ENCODE measurements around the gene SLC9B2.
A peak's percentile ranks its signal among the peaks of the same experiment; 100 is the strongest.

The SLC9B2 gene, protein sequence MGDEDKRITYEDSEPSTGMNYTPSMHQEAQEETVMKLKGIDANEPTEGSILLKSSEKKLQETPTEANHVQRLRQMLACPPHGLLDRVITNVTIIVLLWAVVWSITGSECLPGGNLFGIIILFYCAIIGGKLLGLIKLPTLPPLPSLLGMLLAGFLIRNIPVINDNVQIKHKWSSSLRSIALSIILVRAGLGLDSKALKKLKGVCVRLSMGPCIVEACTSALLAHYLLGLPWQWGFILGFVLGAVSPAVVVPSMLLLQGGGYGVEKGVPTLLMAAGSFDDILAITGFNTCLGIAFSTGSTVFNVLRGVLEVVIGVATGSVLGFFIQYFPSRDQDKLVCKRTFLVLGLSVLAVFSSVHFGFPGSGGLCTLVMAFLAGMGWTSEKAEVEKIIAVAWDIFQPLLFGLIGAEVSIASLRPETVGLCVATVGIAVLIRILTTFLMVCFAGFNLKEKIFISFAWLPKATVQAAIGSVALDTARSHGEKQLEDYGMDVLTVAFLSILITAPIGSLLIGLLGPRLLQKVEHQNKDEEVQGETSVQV

DNA sequence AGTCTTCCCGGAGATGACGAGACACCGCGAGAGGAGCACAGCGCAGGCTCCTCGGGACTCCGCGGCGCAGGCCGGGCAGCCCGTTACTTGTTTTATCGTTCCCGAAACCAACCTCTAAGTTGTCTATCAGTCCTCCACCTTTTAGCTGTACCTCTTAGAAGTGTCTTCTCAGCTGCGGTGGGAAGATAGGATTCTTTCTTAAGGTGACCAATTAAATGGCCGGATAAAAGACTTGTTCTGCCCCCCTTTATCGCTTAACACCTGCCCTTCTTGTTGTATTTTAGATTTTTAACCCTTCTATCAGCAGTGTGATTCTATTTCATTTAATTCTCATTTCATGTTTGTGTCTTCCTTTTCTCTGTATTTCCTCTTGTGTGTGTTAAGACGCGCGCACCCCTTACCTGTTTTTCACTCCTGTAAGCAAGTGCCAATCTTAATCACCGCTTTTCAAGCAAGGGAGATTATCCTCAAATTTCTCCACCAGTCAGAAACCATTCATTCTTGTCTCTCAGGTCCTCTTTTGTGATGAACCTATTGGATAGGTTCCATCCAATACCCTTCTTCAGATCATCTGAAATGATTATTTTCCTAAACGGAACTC lies at the start of gene SLC9B2:
TSS of gene SLC9B2 (minus strand) at position 15 of the 601 bp plus-strand sequence. CDS start 9,211 bp downstream, outside the sequence.
- DNase-seq (ENCODE audit: low read depth in 2 of 2), result no peak

DNA sequence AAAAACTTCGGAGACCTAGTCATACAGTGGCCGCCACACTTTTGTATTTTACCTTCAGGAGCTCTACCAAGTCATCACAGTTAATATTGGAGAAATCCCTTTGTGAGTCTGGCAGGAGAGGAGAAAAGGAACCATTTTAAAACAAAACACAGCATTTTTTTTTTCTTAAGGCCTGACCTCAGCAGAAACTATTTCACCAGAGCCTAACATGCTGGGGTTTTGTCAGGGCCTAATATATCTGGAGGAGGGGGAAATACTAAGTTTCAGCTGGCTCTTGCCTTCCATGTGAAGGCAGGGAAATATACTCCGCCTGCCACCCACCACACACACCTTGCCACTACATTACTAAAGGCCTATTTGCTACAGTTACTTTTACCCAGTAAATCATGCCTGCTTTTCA lies 49.6 kb upstream of the SLC9B2 start:
- no peak for DNase-seq (ENCODE audit: low read depth in 2 of 2)

DNA sequence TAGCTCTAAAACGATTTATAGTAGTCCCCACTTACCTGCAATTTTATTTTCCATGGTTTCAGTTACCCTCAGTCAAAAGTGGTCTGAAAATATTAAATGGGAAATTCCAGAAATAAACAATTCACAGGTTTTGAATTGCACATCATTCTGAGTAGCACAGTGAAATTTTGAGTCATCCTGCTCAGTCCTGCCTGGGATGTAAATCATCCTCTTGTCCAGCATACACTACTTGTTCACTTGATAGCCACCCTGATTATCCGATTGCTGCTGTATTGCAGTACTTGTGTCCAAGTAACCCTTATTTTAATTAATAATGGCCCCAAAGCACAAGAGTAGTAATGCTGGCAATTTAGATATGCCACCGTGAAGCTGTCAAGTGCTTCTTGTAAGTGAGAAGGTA lies 46.6 kb upstream of the SLC9B2 start:
- no peak for DNase-seq (ENCODE audit: low read depth in 2 of 2)

DNA sequence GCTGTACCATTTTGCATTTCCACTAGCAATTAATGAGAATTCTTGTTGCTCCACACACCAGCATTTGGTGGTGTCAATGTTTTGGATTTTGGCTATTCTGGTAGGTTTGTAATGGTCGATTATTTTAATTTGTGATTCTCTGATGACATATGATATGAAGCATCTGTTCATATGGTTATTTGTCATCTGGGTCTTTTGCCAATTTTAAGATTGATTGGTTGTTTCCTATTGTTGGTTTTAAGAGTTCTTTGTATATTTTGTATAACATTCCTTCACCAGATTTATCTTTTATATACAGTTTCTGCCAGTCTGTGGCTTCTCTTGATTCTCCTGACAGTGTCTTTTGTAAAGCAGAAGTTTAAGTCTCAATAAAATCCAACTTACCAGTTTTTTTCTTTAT lies 41.6 kb upstream of the SLC9B2 start:
- DNase-seq (ENCODE audit: low read depth in 2 of 2), result no peak

DNA sequence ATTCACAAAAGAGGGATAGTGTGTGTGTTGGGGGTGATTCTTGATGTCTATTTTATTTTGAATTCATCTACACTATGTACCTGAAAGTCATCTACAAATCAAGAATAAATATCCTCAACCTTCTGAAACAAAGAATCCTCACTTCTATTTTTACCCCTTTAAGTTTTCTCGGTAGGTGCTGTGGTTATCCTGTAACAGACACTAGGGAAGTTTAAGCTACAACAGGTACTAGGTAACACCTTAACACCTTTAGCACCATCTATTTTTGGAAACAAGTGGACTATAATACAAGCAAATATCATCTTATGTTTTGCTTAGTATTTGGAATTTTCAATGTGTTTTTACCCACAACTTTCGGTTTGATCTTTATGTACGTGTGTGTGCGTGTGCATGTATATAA lies 35.0 kb upstream of the SLC9B2 start:
- no peak for DNase-seq (ENCODE audit: low read depth in 2 of 2)

DNA sequence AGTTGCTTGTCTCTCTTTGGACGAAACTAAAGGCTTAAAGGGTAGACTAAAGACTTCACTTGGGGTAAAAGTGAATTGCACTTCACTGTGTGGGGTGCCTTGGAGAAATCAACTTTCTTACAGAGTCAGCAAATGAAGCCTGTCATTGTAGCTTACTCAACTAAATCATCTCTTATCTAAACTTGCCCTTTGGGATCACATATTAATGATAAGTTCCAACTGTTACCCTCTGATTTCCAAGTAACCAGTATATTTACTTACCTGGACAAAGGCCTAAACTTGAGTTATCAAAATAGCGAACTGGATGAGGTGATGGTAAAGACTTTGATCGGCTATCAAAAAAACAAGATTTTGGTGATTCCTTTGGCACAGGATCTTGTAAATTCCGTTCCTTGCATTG lies 32.0 kb upstream of the SLC9B2 start:
- no peak for DNase-seq (ENCODE audit: low read depth in 2 of 2)

DNA sequence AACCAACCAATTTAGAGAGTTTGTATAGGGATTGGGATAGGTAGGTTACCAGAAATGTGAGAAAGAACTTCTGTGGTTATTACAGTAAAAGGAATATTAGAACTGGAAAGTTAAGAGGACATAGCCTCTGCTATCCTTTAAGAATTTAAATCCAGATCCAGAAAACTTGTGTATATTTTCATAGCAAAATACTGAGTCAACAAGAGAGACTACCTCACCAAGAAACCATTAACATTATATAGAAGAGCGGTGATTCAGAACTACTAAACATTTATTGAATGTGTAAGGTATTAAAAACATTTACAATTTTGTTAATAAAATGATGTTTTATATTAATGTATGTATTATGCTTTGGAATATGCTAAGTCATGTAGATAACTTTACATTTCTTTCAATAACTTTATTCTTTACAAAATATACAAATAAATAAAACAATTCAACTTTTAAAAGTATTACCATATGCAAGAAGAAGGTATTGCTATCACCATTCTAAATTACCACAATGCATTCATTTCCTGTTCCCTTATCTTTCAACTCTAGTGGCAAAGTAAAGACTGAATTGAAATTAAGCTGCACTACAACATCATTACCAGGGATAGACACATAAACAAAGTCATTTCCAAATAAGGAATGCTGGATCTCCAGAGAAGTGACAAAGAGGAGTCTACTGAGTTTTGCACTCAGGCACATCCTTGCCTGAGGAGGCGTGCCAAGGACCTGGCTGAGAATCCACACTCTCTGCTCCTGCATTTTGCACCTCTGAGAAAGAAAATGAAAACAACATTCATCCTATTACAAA lies 29.2 kb upstream of the SLC9B2 start:
- no peak for DNase-seq (ENCODE audit: low read depth in 2 of 2)

DNA sequence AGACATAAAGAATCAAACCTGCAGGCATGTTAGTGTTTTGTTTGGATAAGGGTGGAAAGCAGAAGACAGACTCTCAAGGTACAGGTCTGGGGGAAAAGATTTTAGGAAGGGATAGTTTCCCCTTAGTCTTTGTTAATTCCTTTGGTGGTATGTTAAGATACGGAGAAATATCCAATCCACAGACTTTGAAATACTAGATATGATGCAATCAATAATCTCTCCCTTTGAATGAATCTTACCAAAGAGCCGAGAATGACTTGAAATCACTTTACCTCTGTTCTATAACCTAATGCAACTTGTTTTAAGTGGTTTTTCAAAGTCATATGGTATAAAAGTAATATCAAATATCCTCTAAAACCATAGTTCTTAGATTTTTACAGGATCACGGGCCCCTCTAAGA lies 28.3 kb upstream of the SLC9B2 start:
- DNase-seq (ENCODE audit: low read depth in 2 of 2), result no peak

DNA sequence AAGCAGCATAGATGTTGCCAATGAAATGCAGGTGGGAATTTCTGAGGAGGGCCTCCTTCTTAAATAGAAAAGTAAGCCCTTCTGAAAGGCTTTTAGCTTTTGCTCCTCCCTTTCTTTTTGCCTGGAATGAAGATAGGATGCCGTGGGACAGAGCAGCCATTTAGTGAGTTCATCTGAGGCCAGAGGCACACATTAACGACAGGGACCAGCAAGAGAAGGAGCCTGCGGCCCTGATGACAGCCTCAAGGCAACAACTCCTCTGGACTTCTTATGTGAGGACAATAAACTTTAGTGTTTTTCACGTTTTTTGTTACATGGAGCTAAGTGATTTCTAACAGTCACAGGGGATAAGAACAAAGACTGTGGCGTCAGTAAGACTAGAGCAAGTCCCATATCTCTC lies 24.1 kb upstream of the SLC9B2 start:
- no peak for DNase-seq (ENCODE audit: low read depth in 2 of 2)

DNA sequence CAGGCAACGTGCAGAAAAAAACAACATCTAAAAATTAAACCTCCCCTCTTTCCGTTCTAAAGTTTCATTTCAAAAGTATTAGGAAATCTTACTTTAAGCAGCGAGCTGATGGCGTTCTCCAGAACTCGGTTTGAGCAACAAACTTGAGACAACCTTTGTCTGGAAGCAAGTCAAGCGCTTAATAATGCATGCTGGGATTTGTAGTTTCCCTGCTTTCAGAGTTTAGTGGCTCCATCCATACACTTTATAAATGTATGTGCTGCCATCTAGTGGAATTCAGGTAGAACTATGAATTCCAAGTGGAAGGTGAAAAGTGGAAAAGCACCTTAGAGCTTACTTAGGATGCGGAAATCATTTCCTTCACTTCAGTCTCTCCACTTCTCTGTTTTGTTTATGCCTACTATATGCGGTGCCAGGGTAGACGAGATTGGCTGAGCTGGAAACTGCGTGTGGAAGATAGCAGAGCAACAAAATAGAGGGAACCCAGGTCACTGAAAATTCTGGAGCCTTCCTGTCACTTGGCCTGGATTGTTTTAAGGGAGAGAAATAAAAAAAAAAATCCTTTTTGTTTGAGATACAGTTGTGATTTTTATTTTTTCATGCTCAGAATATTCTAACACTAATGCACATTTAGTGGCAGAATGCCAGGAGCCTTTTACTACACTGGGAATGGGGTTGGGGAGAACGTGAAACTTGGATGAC lies 23.3 kb upstream of the SLC9B2 start, which contains the start of gene BDH2:
TSS of gene BDH2 (minus strand) at position 144 of the 702 bp plus-strand sequence. CDS start 3,580 bp downstream, outside the sequence.
- peak; percentile 24 to 30 for DNase-seq (ENCODE audit: low read depth in 2 of 2)

DNA sequence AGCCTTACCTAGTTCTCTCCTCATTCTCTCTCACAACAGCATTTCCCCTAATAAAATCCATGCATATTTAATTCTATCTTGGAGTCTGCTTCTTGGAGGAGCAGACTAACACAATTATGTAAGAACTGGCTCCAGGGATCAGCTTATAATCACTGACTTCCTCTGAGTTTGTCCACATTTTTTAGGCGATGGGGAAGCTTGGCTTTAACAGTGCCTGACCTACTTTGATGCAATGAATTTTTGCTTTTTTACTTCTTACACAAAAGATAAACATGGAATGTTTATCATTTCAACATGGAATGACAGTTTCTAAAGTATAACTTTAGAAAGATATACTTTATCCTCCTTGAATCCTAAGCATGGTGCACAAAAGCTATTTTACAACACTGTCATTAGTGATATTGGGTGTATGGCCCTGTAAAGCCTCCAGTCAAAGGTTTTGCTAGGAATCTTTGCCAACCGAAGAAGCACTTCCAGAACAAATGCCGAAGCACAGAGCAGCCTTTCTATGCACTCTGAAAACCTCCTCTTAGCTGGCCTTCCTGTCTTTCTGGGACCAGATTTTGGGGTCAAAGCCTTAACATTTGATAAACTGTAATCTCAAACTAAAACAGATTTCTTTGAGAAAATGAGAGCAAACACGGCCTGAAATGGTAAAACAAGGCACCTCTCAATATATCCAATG lies 22.3 kb upstream of the SLC9B2 start:
- no peak for DNase-seq (ENCODE audit: low read depth in 2 of 2)

DNA sequence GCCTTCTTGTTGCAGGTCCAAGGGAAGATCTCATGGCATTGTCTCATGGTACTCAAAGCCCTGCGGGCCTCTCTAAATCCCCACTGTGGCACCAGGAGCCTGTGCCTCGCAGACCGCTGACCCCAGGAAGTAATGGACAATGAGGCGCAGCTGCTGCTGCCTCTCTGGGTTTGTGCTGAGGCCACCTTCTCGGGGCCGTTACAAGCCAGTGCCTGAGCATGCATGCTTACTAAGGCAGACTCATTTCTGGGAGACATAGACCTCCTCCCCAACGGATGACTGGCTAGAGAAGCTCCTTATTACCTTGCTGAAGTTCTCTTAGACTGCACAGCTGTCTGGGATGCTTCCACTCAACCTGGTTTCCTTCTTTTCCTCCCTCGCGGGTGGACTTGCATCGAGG lies 21.8 kb upstream of the SLC9B2 start:
- DNase-seq (ENCODE audit: low read depth in 2 of 2), result no peak

DNA sequence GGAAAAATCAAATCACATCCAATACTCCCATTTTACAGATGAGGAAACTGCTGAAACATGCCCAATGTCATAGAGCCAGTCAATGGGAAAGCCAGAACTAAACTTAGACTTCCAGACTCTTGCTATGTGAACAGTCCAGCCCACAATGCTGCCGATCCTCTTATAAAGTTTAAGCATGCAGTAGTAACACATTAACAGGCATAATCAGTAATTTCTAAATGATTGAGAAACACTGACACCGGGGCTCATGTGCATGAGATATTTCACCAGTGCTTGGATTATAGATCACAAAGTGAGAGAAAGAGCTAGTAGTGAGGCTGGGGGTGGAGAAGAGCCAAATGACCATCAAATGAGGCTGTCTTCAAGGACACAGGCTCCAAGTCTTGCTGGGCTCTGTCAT lies 20.6 kb upstream of the SLC9B2 start:
- DNase-seq (ENCODE audit: low read depth in 2 of 2), result no peak

DNA sequence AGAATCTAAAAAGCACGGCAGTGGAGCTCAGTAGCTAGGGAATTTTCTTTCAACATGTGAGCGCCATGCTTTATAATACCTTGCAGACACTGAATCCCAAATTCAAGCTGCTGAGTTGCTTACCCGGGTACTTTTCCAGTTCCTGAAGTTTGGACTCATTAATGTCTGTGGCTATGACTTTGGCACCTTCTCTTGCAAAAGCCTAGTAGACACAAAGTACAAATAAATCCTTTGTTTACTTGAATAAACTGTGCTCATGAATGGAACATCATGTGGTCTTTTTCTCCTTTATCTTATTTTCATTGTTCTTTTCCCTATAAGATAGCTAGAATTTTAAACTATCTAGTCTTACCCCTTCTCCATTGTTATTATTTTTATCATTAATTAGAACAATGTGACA lies 18.5 kb upstream of the SLC9B2 start:
- DNase-seq (ENCODE audit: low read depth in 2 of 2), result no peak

DNA sequence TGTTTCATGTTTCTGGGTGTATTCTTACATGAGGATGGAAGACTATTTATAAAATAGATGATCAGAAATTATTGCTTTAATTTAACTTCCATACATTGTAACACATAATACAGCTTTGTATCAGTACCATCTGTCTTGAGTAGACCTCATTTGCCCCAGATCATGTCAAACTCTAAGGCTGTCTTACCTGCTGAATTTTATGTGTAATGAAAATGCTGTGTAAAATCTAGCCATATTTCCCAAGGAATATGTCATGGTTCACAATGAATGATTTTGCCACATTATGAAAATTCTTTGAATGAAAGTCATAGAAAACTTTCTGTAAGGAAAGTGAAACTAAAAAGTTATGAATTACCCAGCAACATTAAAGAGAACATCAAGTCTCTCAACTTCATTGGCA lies 15.7 kb upstream of the SLC9B2 start:
- no peak for DNase-seq (ENCODE audit: low read depth in 2 of 2)

DNA sequence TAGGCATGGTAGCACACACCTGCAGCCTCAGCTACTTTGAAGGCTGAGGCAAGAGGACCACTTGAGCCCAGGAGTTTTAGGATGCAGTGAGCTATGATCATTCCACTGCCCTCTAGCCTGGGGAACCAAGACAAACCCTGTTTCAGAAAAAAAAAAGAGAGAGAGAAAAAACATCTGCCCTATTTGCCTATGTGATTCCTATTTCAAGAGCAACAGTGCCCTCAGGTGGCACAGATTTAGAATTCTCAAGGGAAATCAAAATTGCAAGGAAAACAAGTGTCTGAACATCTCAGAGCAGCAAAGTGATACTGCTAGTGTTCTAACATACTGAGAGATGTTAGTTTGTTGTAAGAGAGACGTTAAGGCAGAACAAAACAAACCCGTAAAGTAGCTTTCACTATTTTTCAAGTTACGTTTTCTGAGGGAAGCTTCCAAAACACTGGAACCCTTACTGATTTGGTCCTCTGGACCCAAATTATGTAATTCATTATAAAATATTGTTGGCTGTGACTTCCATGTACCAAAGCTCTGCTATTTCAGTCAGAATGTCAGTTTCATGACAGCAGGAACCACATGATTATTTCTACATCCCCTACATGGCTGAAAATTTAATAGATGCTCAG lies 15.2 kb upstream of the SLC9B2 start:
- peak in 1 of 2 donors; percentile 33 for DNase-seq (ENCODE audit: low read depth in 2 of 2)

DNA sequence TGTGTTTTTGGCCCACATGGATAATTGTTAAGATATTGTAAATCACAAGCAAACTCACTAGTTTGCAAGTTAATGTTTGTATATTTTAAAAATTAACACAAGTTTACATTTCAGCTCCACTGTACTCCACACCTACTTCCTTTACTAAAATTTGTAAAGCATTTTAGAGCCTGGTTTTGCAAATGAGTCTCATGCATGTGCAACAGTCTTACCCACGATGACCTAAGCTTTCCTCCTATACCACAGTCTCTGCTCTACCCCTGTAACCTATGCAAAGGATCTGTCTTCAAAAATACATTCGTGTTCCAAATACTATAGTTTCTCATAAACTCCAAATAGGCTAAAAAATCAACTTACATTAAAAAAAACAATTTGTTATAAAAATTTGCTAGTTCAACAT lies 12.9 kb upstream of the SLC9B2 start:
- no peak for DNase-seq (ENCODE audit: low read depth in 2 of 2)

DNA sequence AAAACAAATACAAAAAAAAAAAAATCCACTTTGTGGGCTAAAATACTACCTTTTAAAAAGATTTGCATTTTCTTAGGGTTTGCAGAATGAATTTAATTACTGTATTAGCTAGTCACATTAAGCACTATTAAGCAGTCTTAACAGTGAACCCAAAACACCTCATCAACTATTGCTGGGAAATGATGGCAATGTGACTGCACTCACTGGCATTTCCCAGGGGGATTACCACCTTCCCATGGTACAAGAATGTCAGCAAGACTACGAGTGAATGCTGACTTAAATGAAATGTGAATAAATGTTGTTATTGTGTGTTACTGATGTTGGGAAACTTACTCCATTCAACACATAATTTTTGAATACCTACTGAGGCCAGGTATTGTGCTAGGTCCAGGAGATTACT lies 10.0 kb upstream of the SLC9B2 start:
- DNase-seq (ENCODE audit: low read depth in 2 of 2), result no peak

DNA sequence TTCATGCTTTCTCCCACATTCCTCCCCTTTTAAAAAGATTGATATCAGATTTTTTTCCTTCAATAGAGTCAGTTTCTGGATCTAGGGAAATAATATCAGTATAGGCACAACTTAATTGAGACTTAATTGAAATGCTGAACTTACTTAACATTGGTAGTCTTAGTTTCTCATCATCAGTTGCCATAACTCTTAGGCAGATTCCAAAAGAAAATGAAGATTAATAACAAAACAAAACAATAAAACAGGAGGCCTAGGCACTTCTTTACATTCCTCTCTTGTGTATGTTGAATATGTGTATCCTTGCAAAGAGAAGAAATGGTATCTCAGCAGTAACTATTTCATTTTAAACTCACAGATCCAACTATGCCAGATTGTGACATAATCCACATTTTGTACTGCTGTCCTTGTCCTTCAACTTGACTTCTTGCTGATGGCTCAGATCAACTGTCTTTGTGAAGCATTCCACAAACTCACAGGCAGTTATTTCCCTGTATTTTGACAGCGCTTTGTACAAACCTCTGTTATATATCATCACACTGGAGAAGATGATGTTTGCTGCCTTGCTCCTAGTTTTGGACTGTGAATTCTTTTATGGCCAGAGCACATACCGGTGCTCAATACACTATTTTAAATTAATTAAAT lies 9.1 kb upstream of the SLC9B2 start:
- DNase-seq (ENCODE audit: low read depth in 2 of 2), result no peak

DNA sequence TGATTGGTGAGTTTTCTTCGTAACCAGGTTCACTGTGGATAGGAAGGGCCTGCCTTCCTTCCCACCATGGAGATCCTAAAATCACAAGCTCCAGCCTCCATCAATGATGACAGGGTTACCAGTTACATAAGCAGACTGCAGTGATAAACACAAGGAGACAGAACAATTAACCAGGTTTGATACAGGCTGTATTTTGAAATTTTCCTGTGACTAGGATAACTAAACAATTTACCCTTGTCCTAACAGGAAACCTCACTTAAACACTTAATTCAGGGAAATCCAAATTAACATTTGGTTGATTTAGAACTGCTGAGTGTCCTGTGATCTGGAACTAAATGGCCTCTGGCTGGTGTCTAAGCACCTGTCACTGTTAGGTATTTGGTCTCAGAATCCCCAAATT lies 3.1 kb upstream of the SLC9B2 start:
- DNase-seq (ENCODE audit: low read depth in 2 of 2), result no peak
